GM06990 (cell line): ENCODE measurements around the gene MYH16.

Experiments
- DNase-seq: peaks from one replicate; pipeline ENCODE4 v3.0.0-alpha.2; 2011; ENCODE audit not compliant: insufficient read length; ENCODE audit errors: extremely low read depth
- H3K27me3 ChIP-seq: replicated peaks from 2 replicates; pipeline ENCODE4 v1.6.0; 2011; ENCODE audit warnings: low read length; ENCODE audit not compliant: control insufficient read depth, insufficient read depth
- H3K36me3 ChIP-seq: 2 replicates; pipeline ENCODE4 v1.5.1; 2011; ENCODE audit warnings: low read length; ENCODE audit not compliant: control insufficient read depth, insufficient read depth
- H3K4me3 ChIP-seq: replicated peaks from 2 replicates; pipeline ENCODE4 v1.5.1; 2011; ENCODE audit warnings: low read depth, mild to moderate bottlenecking, control low read depth, low read length
- CTCF ChIP-seq: IDR thresholded peaks from 2 replicates; pipeline ENCODE4 v1.5.1; 2011; ENCODE audit warnings: low read length, control low read depth, mild to moderate bottlenecking, inconsistent platforms; ENCODE audit not compliant: insufficient read depth, poor library complexity, severe bottlenecking

Gene MYH16

GRCh38 chr7:99261646-99262045 lies 11.0 kb upstream of the MYH16 start:
- Histone ChIP-seq H3K27me3 (peaks cover 2% of the 10 kb centered on the region), H3K36me3 (no peaks in the 10 kb centered on the region), H3K4me3 (no peak overlapping the region)
- no peak for TF ChIP-seq CTCF
- no peak for DNase-seq

GRCh38 chr7:99265848-99266480 lies 6.7 kb upstream of the MYH16 start:
- DNase-seq: no peak
- Histone ChIP-seq H3K4me3 (no peak overlapping the region), H3K36me3 (no peaks in the 10 kb centered on the region), H3K27me3 (peaks cover 2% of the 10 kb centered on the region)
- no peak for TF ChIP-seq CTCF

- H3K27me3 ChIP-seq: peaks cover 2% of the 10 kb centered on the region
- no peak for TF ChIP-seq CTCF
- H3K4me3 ChIP-seq: no peak overlapping the region
- no peaks in the 10 kb centered on the region for H3K36me3 ChIP-seq
- DNase-seq: no peak
These were observed 5.2 kb upstream of the MYH16 start for GRCh38 chr7:99267481-99267840.

GRCh38 chr7:99267841-99268576 lies 4.6 kb upstream of the MYH16 start:
- no peaks in the 10 kb centered on the region for H3K36me3 ChIP-seq
- H3K27me3 ChIP-seq: peaks cover 2% of the 10 kb centered on the region
- no peak for DNase-seq
- TF ChIP-seq CTCF: no peak
- no peak overlapping the region for H3K4me3 ChIP-seq

GRCh38 chr7:99268577-99268908 lies 4.1 kb upstream of the MYH16 start:
- peaks cover under 1% of the 10 kb centered on the region for H3K27me3 ChIP-seq
- DNase-seq: no peak
- no peaks in the 10 kb centered on the region for H3K36me3 ChIP-seq
- TF ChIP-seq CTCF: no peak
- no peak overlapping the region for H3K4me3 ChIP-seq
